Spleen (tissue), 7 donors: ENCODE results near the gene RIN2.

Source experiments
- CTCF ChIP-seq, 11 experiments: fragments of 200-600 bp in 7 of 11; fragments of 450-650 bp in 4 of 11; sonication (generic) in 4 of 11; IDR thresholded peaks in 8 of 11; conservative IDR thresholded peaks in 3 of 11; 1 replicate in 7 of 11; 2 replicates in 4 of 11; pipeline versions ENCODE4 v1.4.0 to v1.8.0; 2016 to 2021; ENCODE audit warnings: antibody characterized with exemption in 11 of 11, inconsistent platforms in 4 of 11, mild to moderate bottlenecking in 1 of 11
- POLR2A ChIP-seq, 3 donors: fragments of 450-650 bp; IDR thresholded peaks; one replicate each; pipeline ENCODE4 v1.5.1; 2017; ENCODE audit warnings: antibody characterized with exemption in 3 of 3, mild to moderate bottlenecking in 1 of 3
- donor health status: DM: no; HTN: no; CAD: no; lungs with moderate emphysema.
- donor health status: DM: no; HTN: no; CAD: no.
- donor health status: DM: no; HTN: no; CAD: no.

- TF ChIP-seq CTCF (IDR thresholded peaks at IDR 0.05 in 8 of 11, conservative IDR thresholded peaks at IDR 0.05 in 3 of 11) (no peak), POLR2A (IDR thresholded peaks at IDR 0.05) (no peak)
Observed at GRCh38 chr20:19761841-19762240, 3.8 kb downstream of the RIN2 start.
